Transverse colon (tissue), 4 donors: ENCODE data around the gene OLFM1.

Experiments used
- CTCF ChIP-seq, 5 experiments: fragments of 200-600 bp in 3 of 5; fragments of 450-650 bp in 2 of 5; sonication (generic) in 3 of 5; IDR thresholded peaks; 1 replicate in 2 of 5; 2 replicates in 3 of 5; pipeline ENCODE4 v1.5.1; 2016 to 2017; ENCODE audit warnings: antibody characterized with exemption in 5 of 5, inconsistent platforms in 3 of 5, mild to moderate bottlenecking in 2 of 5, moderate library complexity in 1 of 5
- EP300 ChIP-seq: sonication (generic); formaldehyde crosslinking; IDR thresholded peaks from one replicate; pipeline ENCODE4 v1.6.1; 2017; ENCODE audit warnings: antibody characterized with exemption, low read depth
- POLR2A ChIP-seq: fragments of 450-650 bp; IDR thresholded peaks from one replicate; pipeline ENCODE4 v1.6.1; 2016; ENCODE audit warnings: antibody characterized with exemption, mild to moderate bottlenecking, moderate library complexity
- POLR2AphosphoS5 ChIP-seq, 3 donors: sonication (generic); formaldehyde crosslinking; IDR thresholded peaks; one replicate each; pipeline ENCODE4 v1.6.1; 2016; ENCODE audit warnings: antibody characterized with exemption in 3 of 3

DNA sequence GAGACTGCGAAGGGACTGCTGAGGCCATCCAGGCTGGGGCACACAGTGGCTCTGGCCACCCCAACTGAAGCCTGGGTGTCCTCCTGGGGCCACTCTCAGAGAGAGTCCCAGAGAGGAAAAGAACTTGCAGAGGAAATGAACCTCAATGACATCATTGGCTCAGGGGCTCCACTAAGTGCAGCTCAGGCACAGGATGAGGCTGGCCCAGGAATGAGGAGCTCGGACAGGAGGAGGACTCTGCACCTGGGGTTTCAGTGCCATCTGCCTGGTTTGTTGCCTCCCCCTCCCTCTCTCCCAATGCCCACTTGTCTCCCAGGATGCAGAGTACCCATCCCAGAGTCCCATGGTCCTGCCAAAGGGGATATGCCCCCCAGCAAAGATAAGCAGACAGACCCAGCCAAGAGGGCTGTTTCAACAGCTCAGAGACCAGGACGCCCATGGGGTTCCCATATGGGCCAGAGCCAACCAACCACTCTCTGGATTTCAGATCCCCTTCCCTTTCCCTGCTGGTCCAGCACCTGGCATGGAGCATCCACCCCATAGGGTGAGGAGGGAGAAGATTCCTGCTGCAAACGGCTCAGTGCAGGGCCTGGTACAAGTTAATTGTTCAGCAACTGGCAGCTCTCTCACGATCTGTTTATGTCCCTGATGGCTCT lies 26.9 kb upstream of the OLFM1 start:
- TF ChIP-seq CTCF (IDR thresholded peaks at IDR 0.05) (no peak), POLR2A (no peak), POLR2AphosphoS5 (IDR thresholded peaks at IDR 0.05) (no peak), EP300 (no peak)
